IMR-90 (cell line): ENCODE data around the gene ZNF639. TPM values are rescaled to one million over a fixed set of nuclear protein-coding genes. Genes with fewer than 3 reads are reported as not detected.

Experiments
- ATAC-seq: fragments of 200-7000 bp; cut with Tn5 transposase; 2 replicates; pipeline ENCODE4 v1.9.1; 2020; ENCODE audit warnings: low read depth, mild to moderate bottlenecking, moderate library complexity
- BruUV-seq: library from RNA; stranded (reverse); fragments of 400-500 nt; replicated peaks from 2 replicates; lab custom pipeline; 2021; lab: Mats Ljungman, UMichigan
- CTCF ChIA-PET: fragments of 300-600 bp; formaldehyde crosslinking; extraction: SDS; loops from one replicate; lab custom pipeline; 2021; ENCODE audit warnings: antibody characterized with exemption; lab: Yijun Ruan, JAX
- POLR2A ChIA-PET: fragments of 300-600 bp; sonication (Branson Sonifier 250); formaldehyde crosslinking; loops from one replicate; lab custom pipeline; 2022; ENCODE audit warnings: antibody characterized with exemption; ENCODE audit not compliant: unreplicated experiment; lab: Charles Lee
- DNase-seq: peaks from one replicate; pipeline ENCODE4 v3.0.0; 2013
- H2AFZ ChIP-seq: replicated peaks from 2 replicates; pipeline ENCODE3; 2013; ENCODE audit warnings: low read length, mild to moderate bottlenecking; ENCODE audit not compliant: poor library complexity
- H2AK5ac ChIP-seq: 2 replicates; pipeline ENCODE4 v1.6.1; 2013; ENCODE audit warnings: low read depth, low read length, inconsistent platforms
- H2AK9ac ChIP-seq: replicated peaks from 2 replicates; pipeline ENCODE3; 2013; ENCODE audit warnings: mild to moderate bottlenecking, low read depth, low read length, moderate library complexity; ENCODE audit not compliant: poor library complexity
- H2BK120ac ChIP-seq: 2 replicates; pipeline ENCODE4 v1.6.1; 2013; ENCODE audit warnings: low read depth, low read length, inconsistent platforms
- H2BK15ac ChIP-seq: 3 replicates; pipeline ENCODE4 v1.6.1; 2013; ENCODE audit warnings: low read depth, low read length, inconsistent platforms
- H2BK20ac ChIP-seq: 2 replicates; pipeline ENCODE4 v1.6.1; 2013; ENCODE audit warnings: low read depth, mild to moderate bottlenecking, inconsistent platforms, low read length, moderate library complexity
- H2BK5ac ChIP-seq: 2 replicates; pipeline ENCODE4 v1.6.1; 2013; ENCODE audit warnings: mild to moderate bottlenecking, low read depth, low read length, inconsistent platforms; ENCODE audit not compliant: poor library complexity, severe bottlenecking
- H3K14ac ChIP-seq: replicated peaks from 2 replicates; pipeline ENCODE4 v1.6.1; 2013; ENCODE audit warnings: low read depth, low read length, inconsistent platforms
- H3K18ac ChIP-seq: 2 replicates; pipeline ENCODE4 v1.6.1; 2013; ENCODE audit warnings: low read depth, low read length, control low read depth
- H3K23ac ChIP-seq: 2 replicates; pipeline ENCODE4 v1.6.1; 2013; ENCODE audit warnings: low read depth, low read length, inconsistent platforms
- H3K27ac ChIP-seq: 2 replicates; pipeline ENCODE4 v1.5.1; 2013; ENCODE audit warnings: mild to moderate bottlenecking, control low read depth, low read length; ENCODE audit not compliant: insufficient read depth
- H3K27me3 ChIP-seq: 2 replicates; pipeline ENCODE4 v1.6.1; 2013; ENCODE audit warnings: low read length; ENCODE audit not compliant: control insufficient read depth, insufficient read depth
- H3K36me3 ChIP-seq: 2 replicates; pipeline ENCODE4 v1.6.1; 2013; ENCODE audit warnings: low read length, mixed read lengths; ENCODE audit not compliant: control insufficient read depth, insufficient read depth
- H3K4ac ChIP-seq: 2 replicates; pipeline ENCODE4 v1.6.1; 2013; ENCODE audit warnings: low read depth, low read length, inconsistent platforms
- H3K4me1 ChIP-seq: 2 replicates; pipeline ENCODE4 v1.6.1; 2013; ENCODE audit warnings: low read length, mixed read lengths; ENCODE audit not compliant: control insufficient read depth, insufficient read depth
- H3K4me2 ChIP-seq: 2 replicates; pipeline ENCODE4 v1.6.1; 2013; ENCODE audit warnings: low read depth, mild to moderate bottlenecking, control low read depth, low read length, moderate library complexity
- H3K4me3 ChIP-seq: 2 replicates; pipeline ENCODE4 v1.5.1; 2013; ENCODE audit warnings: low read depth, mild to moderate bottlenecking, control low read depth, low read length, moderate library complexity; ENCODE audit not compliant: insufficient read depth
- H3K56ac ChIP-seq: 2 replicates; pipeline ENCODE4 v1.6.1; 2013; ENCODE audit warnings: low read length, inconsistent platforms; ENCODE audit not compliant: insufficient read depth; ENCODE audit errors: extremely low read depth
- H3K79me1 ChIP-seq, 2 experiments: 2 replicates each; pipeline ENCODE4 v1.6.1; 2013; ENCODE audit warnings: low read length in 2 of 2, inconsistent platforms in 1 of 2, low read depth in 1 of 2
- H3K9ac ChIP-seq: 2 replicates; pipeline ENCODE4 v1.6.1; 2013; ENCODE audit warnings: low read depth, low read length, control low read depth
- H3K9me1 ChIP-seq: 2 replicates; pipeline ENCODE4 v1.6.1; 2013; ENCODE audit warnings: low read length, inconsistent platforms; ENCODE audit not compliant: insufficient read depth
- H3K9me3 ChIP-seq: 2 replicates; pipeline ENCODE4 v1.6.1; 2013; ENCODE audit warnings: low read length; ENCODE audit not compliant: control insufficient read depth, insufficient read depth
- H4K20me1 ChIP-seq: 2 replicates; pipeline ENCODE4 v1.6.1; 2013; ENCODE audit warnings: low read length, inconsistent platforms; ENCODE audit not compliant: insufficient read depth
- H4K5ac ChIP-seq: 2 replicates; pipeline ENCODE4 v1.6.1; 2013; ENCODE audit warnings: mild to moderate bottlenecking, low read depth, low read length, control low read depth
- H4K8ac ChIP-seq, 2 experiments: 2 replicates each; pipeline ENCODE4 v1.6.1; 2013; ENCODE audit warnings: low read depth in 2 of 2, low read length in 2 of 2, control low read depth in 1 of 2, inconsistent platforms in 1 of 2
- H4K91ac ChIP-seq: 2 replicates; pipeline ENCODE4 v1.6.1; 2013; ENCODE audit warnings: low read depth, low read length, inconsistent platforms; ENCODE audit not compliant: insufficient read depth
- BHLHE40 ChIP-seq: fragments of 150-350 bp; IDR thresholded peaks from 2 replicates; pipeline ENCODE4 v1.6.1; 2016; ENCODE audit warnings: mild to moderate bottlenecking, low read depth, low read length
- CHD1 ChIP-seq: IDR thresholded peaks from 2 replicates; pipeline ENCODE4 v1.6.1; 2012; ENCODE audit warnings: low read depth, low read length, improper control_type of control experiment
- MXI1 ChIP-seq: IDR thresholded peaks from 2 replicates; pipeline ENCODE4 v1.6.1; 2012; ENCODE audit warnings: low read depth, mild to moderate bottlenecking, low read length, moderate library complexity, borderline replicate concordance
- NFE2L2 ChIP-seq: fragments of 150-350 bp; IDR thresholded peaks from 2 replicates; pipeline ENCODE4 v1.6.1; 2016; ENCODE audit warnings: low read depth, mild to moderate bottlenecking, low read length
- POLR2A ChIP-seq: IDR thresholded peaks from 2 replicates; pipeline ENCODE4 v1.6.1; 2012; ENCODE audit warnings: mild to moderate bottlenecking, low read depth, low read length
- RCOR1 ChIP-seq: IDR thresholded peaks from 2 replicates; pipeline ENCODE4 v1.6.1; 2012; ENCODE audit warnings: mild to moderate bottlenecking, low read length, improper control_type of control experiment; ENCODE audit not compliant: insufficient replicate concordance
- RFX5 ChIP-seq: IDR thresholded peaks from 2 replicates; pipeline ENCODE4 v1.8.0; 2012; ENCODE audit warnings: low read depth, mild to moderate bottlenecking, low read length, moderate library complexity
- SMC3 ChIP-seq: fragments of 150-350 bp; IDR thresholded peaks from 2 replicates; pipeline ENCODE4 v1.6.1; 2016; ENCODE audit warnings: low read depth, mild to moderate bottlenecking, antibody characterized with exemption, low read length, moderate library complexity
- USF2 ChIP-seq: fragments of 150-350 bp; IDR thresholded peaks from 2 replicates; pipeline ENCODE4 v1.6.1; 2017; ENCODE audit warnings: mild to moderate bottlenecking, antibody characterized with exemption, low read length, low read depth
- WGBS, 2 experiments: methylation state at CpG; one replicate each; pipeline versions ENCODE4 v1.1.5 to v1.1.7; 2013; ENCODE audit warnings: missing lambda C conversion rate in 2 of 2; ENCODE audit not compliant: insufficient read length in 1 of 2; ENCODE audit errors: extremely low coverage in 2 of 2; 5-methylcytosine and 5-hydroxymethylcytosine counted together
- dilution Hi-C: fragments of 300-500 bp; cut with HindIII; formaldehyde crosslinking; loops from one replicate; pipeline ENCODE4 v1.14.3; 2018; ENCODE audit warnings: low sequenced_read_pairs; ENCODE audit not compliant: unreplicated experiment
- in situ Hi-C: fragments of 300-500 bp; cut with MboI; formaldehyde crosslinking; loops from 3 replicates; pipeline ENCODE4 v1.14.3; 2019; ENCODE audit warnings: low sequenced_read_pairs, inconsistent platforms, mixed read lengths
- intact Hi-C: fragments of 100-400 bp; cut with micrococcal nuclease; formaldehyde crosslinking; loops from 2 replicates; pipeline ENCODE4 v1.10.0; 2022
- polyA plus RNA-seq, 3 experiments: library from polyadenylated mRNA; depleted of rRNA; stranded (reverse); fragments of >200 nt; gene quantifications; 2 replicates each; pipeline ENCODE4 v1.2.3, GENCODE V29; 2012; ENCODE audit warnings: low replicate concordance in 1 of 3
- total RNA-seq: library from RNA; depleted of rRNA; stranded (reverse); fragments of >200 nt; gene quantifications from 2 replicates; pipeline ENCODE4 v1.2.3, GENCODE V29; 2012

Gene ZNF639
- total and polyA plus RNA-seq, 2 of the 4 experiments (the other 2 are of a cell fraction) = 15.9 to 50.5 TPM

- Histone ChIP-seq H3K23ac (no peak overlapping the region), H3K79me1 (no peaks in the 10 kb centered on the region), H3K9me1 (no peaks in the 10 kb centered on the region), H2BK20ac (no peak overlapping the region), H3K4me3 (no peak overlapping the region), H3K4me1 (no peaks in the 10 kb centered on the region), H4K8ac (no peak overlapping the region), H3K14ac (no peak overlapping the region), H3K9me3 (no peaks in the 10 kb centered on the region), H2BK15ac (no peak overlapping the region), H3K27ac (no peak overlapping the region), H3K9ac (no peak overlapping the region), H3K27me3 (peaks cover 9% of the 10 kb centered on the region), H2BK5ac (no peak overlapping the region), H2BK120ac (no peak overlapping the region), H3K4ac (no peak overlapping the region), H4K91ac (no peak overlapping the region), H3K56ac (no peak overlapping the region), H2AK9ac (no peak overlapping the region), H3K36me3 (no peaks in the 10 kb centered on the region), H4K20me1 (no peaks in the 10 kb centered on the region), H2AFZ (no peak overlapping the region), H4K5ac (no peak overlapping the region), H2AK5ac (no peak overlapping the region), H3K18ac (no peak overlapping the region), H3K4me2 (no peak overlapping the region)
- WGBS, 2 experiments = no CpG with 5 or more reads among the region's 2 CpGs
- dilution Hi-C loops = loop anchor here (25.0 kb wide), 1 partner anchor 187 kb away; no protein-coding TSS in a partner anchor
- intact Hi-C loops = no loop called here
- ChIA-PET POLR2A (no interaction called here), CTCF (no interaction called here)
- DNase-seq (no peak), ATAC-seq (no peak)
- TF ChIP-seq NFE2L2 (no peak), SMC3 (no peak), RCOR1 (no peak), CHD1 (no peak), MXI1 (no peak), BHLHE40 (no peak), RFX5 (no peak), POLR2A (no peak), USF2 (no peak)
- BruUV-seq = no TSS peak
- in situ Hi-C loops = no loop called here
Observed at GRCh38 chr3:179299316-179299715, 23.5 kb upstream of the ZNF639 start.
